ENCODE results near the gene PRKCA. TPM values are rescaled to one million over a fixed set of nuclear protein-coding genes. Genes with fewer than 3 reads are reported as not detected.

Gene PRKCA
- total and polyA plus RNA-seq, 10 of the 15 experiments (the other 5 are each of a cell fraction or from before 2014, with no cell fraction given) = 0.11 to 14.6 (median 0.72) TPM

GRCh38 chr17:66480243-66480642 is 177.8 kb downstream of the PRKCA start (continued):
- no peak for TF ChIP-seq RELA (IDR thresholded peaks at IDR 0.05; ENCODE audit: borderline replicate concordance, partially characterized antibody)

DNA sequence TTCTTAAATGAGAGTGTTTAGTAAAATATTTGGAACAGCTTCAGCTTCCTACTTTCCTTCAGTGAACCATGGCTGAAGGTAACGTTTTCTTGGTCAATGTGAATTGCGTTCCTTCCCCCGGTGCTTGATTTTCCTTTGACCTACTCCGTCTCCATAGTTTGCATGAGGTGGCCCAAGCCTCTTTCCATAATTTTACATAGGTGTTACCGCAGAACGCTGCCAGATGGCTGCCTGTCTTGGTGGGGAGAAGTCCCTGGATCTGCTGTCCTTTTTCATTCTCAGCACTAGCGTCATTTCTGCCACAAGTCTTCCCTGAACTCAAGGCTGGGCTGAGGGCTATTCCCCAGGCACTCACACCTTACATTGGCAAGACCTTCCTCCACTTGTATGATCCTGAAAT is 178.4 kb downstream of the PRKCA start:
- Histone ChIP-seq H3K27ac (ENCODE audit: control insufficient read depth, insufficient read depth) (no peak overlapping the region), H3K4me1 (ENCODE audit: control insufficient read depth, insufficient read depth, low read length) (no peaks in the 10 kb centered on the region), H3K4me3 (no peak overlapping the region), H3K4me2 (ENCODE audit: control insufficient read depth, insufficient read depth) (no peak overlapping the region), H3K27me3 (replicated peaks in 1 of 2; ENCODE audit: control insufficient read depth in 2 of 2, insufficient read depth in 2 of 2, low read length in 1 of 2) (no peaks in the 10 kb centered on the region), H3K9ac (ENCODE audit: control insufficient read depth, insufficient read depth, low read length) (no peak overlapping the region), H3K79me2 (ENCODE audit: control insufficient read depth, insufficient read depth, low read length) (no peaks in the 10 kb centered on the region), H4K20me1 (ENCODE audit: control insufficient read depth, insufficient read depth) (no peaks in the 10 kb centered on the region), H3K9me3 (replicated peaks; ENCODE audit: control insufficient read depth, insufficient read depth, low read length) (no peaks in the 10 kb centered on the region; the same call in 2 of the 3 replicates), H2AFZ (ENCODE audit: control insufficient read depth, low read depth, low read length) (no peak overlapping the region), H3K36me3 (ENCODE audit: control insufficient read depth in 2 of 2, insufficient read depth in 2 of 2, low read length in 1 of 2) (no peaks in the 10 kb centered on the region)
- no peak for TF ChIP-seq POU2F2 (IDR thresholded peaks at IDR 0.05; ENCODE audit: borderline replicate concordance, low read depth, low read length)
- TF ChIP-seq CHD2 (IDR thresholded peaks at IDR 0.05; ENCODE audit: borderline replicate concordance, low read depth, low read length) = no peak
- TF ChIP-seq YBX1 (IDR thresholded peaks at IDR 0.05) = no peak
- no peak for TF ChIP-seq ATF7 (IDR thresholded peaks at IDR 0.05; ENCODE audit: low read depth)
- no peak for TF ChIP-seq CBX5 (IDR thresholded peaks at IDR 0.05; ENCODE audit: low read depth)
- TF ChIP-seq NR2F1 (conservative IDR thresholded peaks at IDR 0.05) = no peak
- no peak for TF ChIP-seq FOS (IDR thresholded peaks at IDR 0.05; ENCODE audit: borderline replicate concordance, extremely low read depth, insufficient read length)
- TF ChIP-seq ATF2 (IDR thresholded peaks at IDR 0.05; ENCODE audit: low read length) = no peak
- TF ChIP-seq CREM (IDR thresholded peaks at IDR 0.05; ENCODE audit: low read depth) = no peak
- TF ChIP-seq EGR1 (IDR thresholded peaks at IDR 0.05; ENCODE audit: borderline replicate concordance in 1 of 2, low read depth in 2 of 2, low read length in 2 of 2) = no peak
- no peak for TF ChIP-seq BHLHE40 (IDR thresholded peaks at IDR 0.05; ENCODE audit: borderline replicate concordance in 1 of 2, low read depth in 2 of 2, low read length in 1 of 2)
- TF ChIP-seq, protein P1, sequence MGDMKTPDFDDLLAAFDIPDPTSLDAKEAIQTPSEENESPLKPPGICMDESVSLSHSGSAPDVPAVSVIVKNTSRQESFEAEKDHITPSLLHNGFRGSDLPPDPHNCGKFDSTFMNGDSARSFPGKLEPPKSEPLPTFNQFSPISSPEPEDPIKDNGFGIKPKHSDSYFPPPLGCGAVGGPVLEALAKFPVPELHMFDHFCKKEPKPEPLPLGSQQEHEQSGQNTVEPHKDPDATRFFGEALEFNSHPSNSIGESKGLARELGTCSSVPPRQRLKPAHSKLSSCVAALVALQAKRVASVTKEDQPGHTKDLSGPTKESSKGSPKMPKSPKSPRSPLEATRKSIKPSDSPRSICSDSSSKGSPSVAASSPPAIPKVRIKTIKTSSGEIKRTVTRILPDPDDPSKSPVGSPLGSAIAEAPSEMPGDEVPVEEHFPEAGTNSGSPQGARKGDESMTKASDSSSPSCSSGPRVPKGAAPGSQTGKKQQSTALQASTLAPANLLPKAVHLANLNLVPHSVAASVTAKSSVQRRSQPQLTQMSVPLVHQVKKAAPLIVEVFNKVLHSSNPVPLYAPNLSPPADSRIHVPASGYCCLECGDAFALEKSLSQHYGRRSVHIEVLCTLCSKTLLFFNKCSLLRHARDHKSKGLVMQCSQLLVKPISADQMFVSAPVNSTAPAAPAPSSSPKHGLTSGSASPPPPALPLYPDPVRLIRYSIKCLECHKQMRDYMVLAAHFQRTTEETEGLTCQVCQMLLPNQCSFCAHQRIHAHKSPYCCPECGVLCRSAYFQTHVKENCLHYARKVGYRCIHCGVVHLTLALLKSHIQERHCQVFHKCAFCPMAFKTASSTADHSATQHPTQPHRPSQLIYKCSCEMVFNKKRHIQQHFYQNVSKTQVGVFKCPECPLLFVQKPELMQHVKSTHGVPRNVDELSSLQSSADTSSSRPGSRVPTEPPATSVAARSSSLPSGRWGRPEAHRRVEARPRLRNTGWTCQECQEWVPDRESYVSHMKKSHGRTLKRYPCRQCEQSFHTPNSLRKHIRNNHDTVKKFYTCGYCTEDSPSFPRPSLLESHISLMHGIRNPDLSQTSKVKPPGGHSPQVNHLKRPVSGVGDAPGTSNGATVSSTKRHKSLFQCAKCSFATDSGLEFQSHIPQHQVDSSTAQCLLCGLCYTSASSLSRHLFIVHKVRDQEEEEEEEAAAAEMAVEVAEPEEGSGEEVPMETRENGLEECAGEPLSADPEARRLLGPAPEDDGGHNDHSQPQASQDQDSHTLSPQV (IDR thresholded peaks at IDR 0.05) = no peak
- intact Hi-C loops (cut with micrococcal nuclease; ENCODE audit: unreplicated experiment) (no loop called here), in situ Hi-C loops (cut with MboI) (no loop called here)
- RAD21 ChIA-PET (ENCODE audit: unreplicated experiment) = no interaction called here
- ATAC-seq (no peak), FAIRE-seq (no peak), DNase-seq (ENCODE audit: low read depth, low spot score) (no peak)
- POLR2A ChIA-PET = interaction anchor here (0.6 to 1.0 kb wide), 2 partner anchors 10 to 333 kb away, joined by 3 read pairs; no protein-coding TSS in a partner anchor
- SMC1A ChIA-PET (ENCODE audit: uncharacterized antibody, unreplicated experiment) = no interaction called here
- BruUV-seq (replicated peaks) = no TSS peak
- WGBS (ENCODE audit: insufficient coverage, insufficient replicate concordance, low lambda C conversion rate, missing lambda C conversion rate) = 55% methylated on average over 7 of the region's 7 CpGs
- CTCF ChIA-PET = interaction anchor here (0.6 to 1.4 kb wide), 2 partner anchors 10 to 85 kb away, joined by 3 to 5 read pairs; no protein-coding TSS in a partner anchor

All from GM12878 (cell line).